Activated T-cell treated with anti-CD3 and anti-CD28 coated beads for 24 hours (primary cell): ENCODE measurements around the gene CHST11.

Experiments
- DNase-seq: peaks from one replicate; pipeline ENCODE4 v3.0.0-alpha.2; 2020; ENCODE audit warnings: low read depth

The CHST11 gene

GRCh38 chr12:104698871-104699270 lies 242.1 kb downstream of the CHST11 start:
- no peak for DNase-seq

GRCh38 chr12:104699489-104700190 lies 242.9 kb downstream of the CHST11 start:
- DNase-seq = no peak

- DNase-seq = no peak
These were observed 243.6 kb downstream of the CHST11 start for GRCh38 chr12:104700324-104700723.

- DNase-seq = no peak
These were observed 244.6 kb downstream of the CHST11 start for GRCh38 chr12:104701301-104701700.

DNA sequence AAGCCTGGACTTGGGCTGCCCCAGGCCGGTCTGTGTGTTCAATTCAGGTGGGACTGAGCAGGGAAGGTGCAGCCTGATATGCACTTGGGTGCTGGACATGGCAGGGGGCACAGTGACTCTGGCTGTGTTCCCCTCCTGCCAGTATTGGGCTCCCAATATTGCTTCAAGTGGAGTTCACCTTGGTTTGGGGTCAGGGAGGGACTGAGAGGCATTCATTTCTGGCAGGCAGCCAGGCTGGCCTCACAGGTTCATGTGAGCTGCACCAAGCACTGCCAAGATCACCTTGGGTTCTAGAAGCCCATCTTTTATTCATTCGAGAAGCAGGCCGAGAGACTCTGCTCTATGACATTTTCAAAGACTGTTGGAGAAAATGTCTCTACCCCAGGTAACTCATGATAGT lies 245.0 kb downstream of the CHST11 start:
- no peak for DNase-seq

DNA sequence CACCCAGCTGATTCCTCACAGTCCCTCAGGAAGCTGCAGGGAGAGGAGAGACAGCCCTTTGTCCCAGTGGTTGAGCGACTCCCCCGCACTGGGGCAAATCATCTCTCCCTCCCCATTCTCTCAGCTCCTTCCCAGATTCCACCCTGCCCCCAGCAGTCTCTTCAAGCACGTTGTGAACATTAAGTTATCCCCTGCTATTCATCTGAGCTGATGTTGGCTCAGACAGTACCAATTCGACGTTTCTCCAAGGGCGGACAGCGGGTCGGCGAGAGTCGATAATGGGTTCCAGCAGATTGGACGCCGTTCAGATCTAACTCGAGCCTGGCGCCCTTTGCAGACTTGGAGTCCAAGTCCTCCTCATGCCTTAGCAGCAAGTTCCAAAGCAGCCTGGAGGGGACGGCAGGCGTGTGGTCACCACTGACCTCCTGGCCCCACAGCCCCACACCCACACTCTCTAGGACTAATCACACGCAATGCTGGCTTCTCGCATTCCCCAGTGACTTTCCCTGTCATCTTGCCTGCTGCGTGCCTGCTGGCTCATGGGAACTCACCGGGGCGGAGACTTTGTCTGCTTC lies 245.9 kb downstream of the CHST11 start:
- DNase-seq = no peak

DNA sequence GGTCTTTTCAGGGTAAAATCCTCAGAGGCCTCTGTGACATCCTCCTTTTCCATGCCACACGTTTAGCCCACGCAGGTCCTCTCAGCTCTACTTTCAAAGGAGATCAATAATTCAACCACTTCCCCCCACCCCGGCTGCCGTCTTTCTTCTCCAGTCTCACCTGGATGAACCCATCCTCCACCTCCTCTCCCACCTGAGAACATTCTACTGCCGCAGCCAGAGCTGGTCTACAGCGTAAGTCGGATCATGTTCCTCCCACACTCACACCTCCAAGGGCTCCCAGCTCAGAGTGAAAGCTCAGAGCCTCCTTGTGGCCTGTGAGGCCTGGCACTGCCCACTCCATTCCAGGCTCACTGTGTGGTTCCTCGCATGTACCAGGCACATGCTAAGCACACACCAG lies 246.6 kb downstream of the CHST11 start:
- DNase-seq = no peak

- no peak for DNase-seq
These were observed 247.6 kb downstream of the CHST11 start for GRCh38 chr12:104704224-104704779.

DNA sequence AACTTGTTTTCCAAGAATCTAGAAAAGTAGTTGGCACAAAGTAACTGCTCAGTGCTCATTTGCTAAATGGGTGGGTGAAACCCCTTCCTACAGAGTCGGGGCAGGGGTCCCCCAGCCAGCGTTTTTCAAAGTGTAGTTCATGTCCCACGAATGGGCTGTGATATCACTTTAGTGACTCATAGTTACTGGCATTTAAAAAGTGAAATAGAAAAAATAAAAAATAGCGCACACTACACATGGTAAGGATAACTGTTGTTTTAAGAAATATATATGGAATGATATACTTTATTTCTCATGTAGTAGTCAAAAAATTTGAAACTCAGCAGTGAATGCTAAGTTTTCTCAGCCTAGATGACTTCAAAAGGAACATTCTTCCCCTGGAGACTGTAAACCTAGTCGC lies 250.4 kb downstream of the CHST11 start:
- no peak for DNase-seq

DNA sequence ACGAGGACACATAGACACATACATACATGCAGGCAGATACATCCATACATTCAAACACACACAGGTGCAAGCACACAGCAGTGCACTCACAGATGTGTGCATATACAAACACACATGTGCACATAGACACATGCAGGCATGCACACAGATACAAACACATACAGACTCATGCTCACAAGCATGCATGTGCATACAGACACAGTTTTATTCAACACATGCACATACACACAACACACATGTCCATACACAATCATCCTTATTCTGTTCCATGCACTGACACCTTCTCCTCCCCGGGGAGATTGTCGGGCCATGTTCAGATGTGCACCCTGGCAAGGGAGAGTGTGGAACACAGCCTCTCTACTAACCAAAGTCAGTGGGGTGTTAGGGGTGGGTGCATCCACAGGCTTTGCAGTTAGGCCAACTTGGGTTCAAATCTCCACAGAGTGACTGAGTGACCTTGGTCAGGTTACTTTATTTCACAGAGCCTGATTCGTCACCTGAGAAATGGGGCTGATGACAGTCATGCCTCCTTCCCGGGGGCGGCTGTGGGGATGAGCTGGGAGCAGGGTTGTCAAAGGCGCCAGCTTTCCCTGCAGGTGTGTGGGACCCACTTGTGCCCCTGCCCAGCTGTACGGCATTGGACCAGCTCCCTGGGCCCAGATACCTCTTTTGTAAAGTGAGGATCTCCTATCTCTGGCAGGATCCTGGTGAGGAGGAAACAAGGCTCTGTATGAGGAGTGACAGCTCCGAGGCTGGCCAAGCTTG lies 251.2 kb downstream of the CHST11 start:
- no peak for DNase-seq

DNA sequence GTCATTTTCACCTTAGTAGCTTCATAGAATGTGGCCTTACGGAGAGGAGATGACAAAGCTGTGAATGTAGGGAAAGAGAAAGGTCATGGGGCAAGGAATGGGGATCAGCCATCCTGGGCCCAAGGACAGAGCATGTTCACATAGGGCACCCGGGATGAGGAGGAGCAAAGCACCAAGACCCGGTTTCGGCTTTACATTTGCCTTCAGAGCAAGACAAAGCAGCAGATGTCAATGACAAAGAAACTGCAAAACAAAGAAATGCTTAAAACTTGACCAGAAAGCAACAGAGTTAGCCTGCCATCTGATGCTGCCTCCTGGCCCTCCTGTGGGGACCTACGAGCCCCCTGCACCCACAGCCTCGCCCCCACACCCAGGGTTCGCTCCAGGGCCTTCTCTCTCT lies 252.1 kb downstream of the CHST11 start:
- no peak for DNase-seq

DNA sequence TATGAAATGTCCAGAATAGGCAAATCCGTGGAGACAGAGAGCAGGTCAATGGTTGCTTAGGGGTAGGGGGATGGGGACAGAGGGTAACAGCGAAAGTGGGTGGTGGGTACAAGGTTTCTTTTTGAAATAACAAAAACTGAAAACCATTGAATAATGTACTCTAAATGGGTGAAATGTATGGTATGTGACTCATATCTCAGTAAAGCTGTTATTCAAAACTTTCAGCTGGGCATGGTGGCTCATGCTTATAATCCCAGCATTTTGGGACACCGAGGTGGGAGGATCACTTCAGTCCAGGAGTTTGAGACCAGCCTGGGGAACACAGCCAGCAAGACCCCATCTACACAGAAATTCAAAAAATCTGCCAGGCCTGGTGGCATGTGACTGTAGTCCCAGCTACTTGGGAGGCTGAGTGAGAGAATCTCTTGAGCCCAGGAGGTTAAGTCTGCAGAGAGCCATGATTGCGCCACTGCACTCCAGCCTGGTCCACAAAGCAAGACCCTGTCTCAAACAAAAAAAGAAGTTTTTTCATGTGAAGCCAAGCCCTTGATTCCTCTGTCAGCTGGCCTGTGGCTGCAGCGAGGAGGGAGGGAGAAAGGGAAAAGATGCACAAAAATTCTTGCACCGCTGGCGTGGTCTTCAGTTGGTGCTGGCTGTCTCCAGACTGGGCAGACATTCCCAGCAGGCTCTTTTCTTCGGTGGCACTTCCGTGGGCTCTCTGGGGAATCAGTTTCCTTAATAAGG lies 253.1 kb downstream of the CHST11 start:
- no peak for DNase-seq

DNA sequence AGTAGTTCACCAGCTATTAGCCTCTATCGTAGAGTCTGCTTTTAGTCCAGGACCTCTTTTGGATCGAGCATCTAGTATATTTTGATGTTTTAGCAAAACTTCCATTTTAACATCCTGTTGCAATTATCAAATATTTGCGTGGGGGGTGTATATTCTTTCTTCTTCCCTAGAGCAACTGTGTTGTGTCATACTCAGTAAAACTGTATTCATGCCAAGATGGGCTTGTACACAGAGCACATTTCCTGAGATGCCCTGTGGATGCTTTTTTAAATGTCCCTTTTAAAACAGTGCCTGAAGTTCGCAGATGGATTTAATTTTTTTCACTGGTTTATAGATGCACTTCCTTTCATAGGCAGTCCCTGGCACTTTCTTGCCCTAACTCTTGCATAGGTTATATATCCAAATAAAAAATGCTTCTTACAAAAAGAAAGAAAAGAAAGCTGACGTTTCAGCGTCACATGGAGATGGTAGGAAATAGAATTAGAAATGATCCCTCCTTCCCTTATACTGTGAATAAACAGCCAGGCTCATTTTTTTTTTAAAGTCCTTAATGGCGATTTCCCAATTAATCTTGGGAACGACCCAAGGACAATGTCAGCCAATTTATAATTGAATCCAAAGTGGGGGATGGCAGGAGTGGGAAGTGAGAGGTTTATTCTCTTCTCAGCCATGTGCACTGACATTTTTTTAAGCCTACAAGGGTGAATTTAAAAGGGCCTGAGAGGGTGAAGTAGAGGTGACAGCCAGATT lies 254.4 kb downstream of the CHST11 start:
- no peak for DNase-seq

GRCh38 chr12:104712477-104712876 lies 255.7 kb downstream of the CHST11 start:
- DNase-seq = no peak

GRCh38 chr12:104712968-104713367 lies 256.2 kb downstream of the CHST11 start:
- no peak for DNase-seq

DNA sequence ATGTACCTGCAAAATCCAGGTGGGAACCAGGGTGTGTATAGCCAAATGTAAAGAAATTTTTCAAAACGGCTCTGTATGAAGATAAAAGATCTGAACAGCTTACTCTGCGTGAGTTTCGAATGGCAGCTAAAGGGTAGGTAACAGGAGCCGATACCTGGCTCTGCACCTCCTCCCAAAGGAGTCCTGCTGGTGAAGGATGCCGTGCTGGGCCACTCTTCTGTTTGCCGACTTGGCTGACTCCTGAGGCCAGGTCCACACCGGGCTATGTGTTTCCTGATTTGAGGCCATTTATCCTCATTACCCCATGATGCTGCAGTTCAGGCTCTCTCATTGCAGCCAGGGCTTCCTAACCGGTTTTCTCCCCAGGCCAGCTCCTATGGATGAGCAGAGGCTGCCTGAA lies 256.7 kb downstream of the CHST11 start:
- no peak for DNase-seq

DNA sequence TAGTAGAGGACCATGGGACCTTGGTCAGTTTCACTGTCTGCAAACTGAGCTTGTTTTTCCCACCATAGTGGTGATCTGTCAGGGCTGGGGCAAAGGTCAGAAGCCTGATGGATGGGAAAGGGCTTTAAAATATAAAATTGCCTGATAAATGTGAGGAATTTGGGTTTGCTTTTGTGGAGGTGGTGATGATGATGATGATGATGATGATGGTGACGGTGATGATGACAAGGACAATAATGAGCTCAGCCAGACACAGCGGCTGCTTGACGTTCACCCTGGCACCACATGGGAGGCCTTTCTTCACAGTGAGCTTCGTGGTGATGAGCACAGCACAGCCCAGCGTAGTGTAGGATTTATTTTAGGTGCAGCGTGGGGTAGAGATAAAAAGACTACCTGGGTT lies 257.6 kb downstream of the CHST11 start:
- no peak for DNase-seq

GRCh38 chr12:104716172-104716571 lies 259.4 kb downstream of the CHST11 start:
- DNase-seq = no peak

- no peak for DNase-seq
These were observed 261.7 kb downstream of the CHST11 start for GRCh38 chr12:104718304-104718929.

GRCh38 chr12:104719700-104720338 lies 263.1 kb downstream of the CHST11 start:
- DNase-seq = no peak
